Stimulated activated CD8-positive, alpha-beta memory T cell treated with anti-CD3 and anti-CD28 coated beads, Interleukin-2, amount 100 ng/mL, for 1 hour (primary cell): Measurements from ENCODE around the gene PLCZ1.
"Not testable (repeated sequence)": the region's sequence is repeated elsewhere in the genome, so short reads cannot be mapped to it uniquely, and the experiment has no call there.

Experiments used
- DNase-seq, 2 donors: peaks; one replicate each; pipeline ENCODE4 v3.0.0-alpha.2; 2020; ENCODE audit warnings: low read depth in 2 of 2

Gene PLCZ1

DNA sequence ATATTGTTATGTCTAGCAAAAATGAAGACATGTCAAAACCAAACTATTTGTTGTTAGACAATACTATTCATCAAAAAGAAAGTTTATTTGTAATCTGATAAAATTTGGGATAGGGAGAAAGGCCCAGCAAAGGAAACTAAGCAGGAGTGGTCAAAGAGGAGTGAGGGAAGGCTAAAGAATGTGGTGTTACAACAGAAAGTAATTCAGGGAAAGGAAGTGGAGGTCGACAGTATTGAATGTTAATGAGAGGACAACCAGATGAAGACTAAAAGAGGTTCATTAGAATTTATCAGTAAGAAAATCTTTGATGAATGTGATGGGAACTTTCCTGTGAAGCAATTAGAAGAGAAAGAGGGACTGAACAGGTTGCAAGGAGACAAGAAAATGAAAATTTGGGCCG is 33.9 kb downstream of the PLCZ1 start:
- DNase-seq: no peak

DNA sequence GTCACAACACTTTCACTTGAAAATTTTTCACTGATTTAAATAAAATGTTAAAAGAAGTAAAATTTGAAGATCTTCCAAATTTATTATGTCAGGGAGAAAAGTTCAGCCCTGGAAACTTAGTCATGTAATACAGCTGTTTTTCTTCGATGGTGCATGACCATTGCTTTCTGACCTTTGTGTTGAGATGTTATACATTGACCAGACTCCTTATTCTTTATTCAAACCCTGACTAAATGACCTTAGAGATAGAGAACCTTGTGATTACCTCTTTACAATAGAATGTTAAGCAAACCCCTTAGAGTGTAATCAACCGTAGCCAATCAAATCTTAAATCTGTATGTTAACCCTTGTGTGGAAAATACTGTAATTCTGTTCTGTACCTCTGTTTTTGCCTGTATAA is 34.5 kb downstream of the PLCZ1 start:
- DNase-seq: no peak

DNA sequence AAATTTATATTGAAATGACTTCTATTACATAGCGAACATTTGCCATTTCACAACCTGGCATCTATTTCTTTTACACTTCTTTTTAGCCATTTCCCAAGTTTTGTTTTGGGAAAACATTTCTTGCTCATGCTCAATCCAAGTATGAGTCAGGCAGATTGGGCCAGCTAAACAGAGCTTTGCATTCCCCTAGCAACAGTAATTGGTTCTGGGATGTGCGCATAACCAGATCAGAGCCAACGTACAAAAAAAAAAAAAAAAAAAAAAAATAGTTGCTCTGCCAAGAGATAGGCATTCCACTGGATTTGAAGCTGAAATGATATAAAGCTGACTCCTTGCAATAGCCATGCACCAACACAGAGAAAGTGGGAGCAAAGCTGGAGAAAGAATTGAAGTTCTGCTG is 37.5 kb downstream of the PLCZ1 start:
- no peak for DNase-seq

DNA sequence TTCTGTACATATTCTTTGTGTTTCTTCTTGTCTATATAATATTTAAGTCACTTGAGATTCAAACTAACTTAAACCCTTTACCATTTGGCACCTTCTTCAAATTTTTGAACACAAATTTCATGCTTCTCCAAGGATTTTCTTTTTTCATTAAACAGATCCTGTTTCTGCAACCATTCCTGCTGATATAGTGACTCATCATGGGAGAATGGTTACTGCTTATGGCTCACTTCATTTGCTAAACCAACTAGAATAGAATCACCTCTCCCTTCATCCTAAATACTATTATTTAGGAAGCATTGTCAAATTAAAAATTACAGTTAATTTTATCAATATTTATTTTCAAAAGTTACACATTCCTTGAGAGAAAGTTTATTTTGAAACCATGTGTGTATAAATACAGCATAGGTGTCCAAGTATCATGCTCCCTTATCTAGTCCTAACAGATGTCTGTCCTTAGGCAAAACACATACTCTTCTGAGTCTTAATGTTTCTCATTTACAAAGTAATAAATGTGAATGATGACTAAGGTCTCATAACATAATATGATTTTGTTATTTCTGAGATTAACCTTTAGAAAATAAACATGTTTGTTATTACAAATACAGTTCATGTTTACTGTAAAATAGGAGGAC is 40.7 kb downstream of the PLCZ1 start:
- DNase-seq: no peak

DNA sequence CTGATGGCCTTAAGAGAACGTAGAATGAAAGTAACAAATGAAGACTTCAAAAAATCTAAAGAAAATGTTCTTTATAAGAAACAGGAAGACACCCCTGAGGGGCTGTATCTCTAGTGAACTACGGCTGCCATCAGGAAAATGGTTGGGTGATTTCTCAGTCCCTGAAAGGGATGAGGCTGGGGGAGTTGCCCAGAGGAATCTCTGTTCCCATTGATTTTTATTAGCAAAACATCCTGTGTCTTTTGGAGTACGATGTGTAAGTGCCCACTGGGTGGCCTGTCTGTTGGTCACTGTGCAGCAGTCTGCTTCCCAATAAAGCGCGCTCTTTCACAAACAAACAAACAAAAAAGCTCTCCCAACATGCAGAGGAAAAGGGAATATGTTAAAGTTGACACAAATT is 43.8 kb downstream of the PLCZ1 start:
- not testable (repeated sequence) for DNase-seq

DNA sequence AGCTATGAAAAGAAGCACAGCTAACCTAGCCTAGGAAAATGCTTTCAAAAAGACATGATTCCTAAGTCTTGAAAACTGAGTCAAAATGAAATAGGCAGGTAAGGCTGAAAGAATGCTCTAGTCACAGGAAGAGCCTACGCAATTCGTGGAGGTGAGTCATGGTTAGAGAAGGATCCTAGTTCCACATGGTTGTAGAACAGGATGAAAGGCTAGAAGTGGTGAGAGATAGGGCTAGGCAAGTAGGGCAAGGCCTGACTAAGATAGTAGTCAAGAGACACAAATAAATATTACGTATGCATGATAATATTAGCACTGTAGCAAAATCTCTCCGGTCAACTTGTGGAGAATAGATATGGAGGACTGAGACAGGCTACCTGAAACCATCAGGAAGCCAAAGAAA is 47.2 kb downstream of the PLCZ1 start:
- no peak for DNase-seq

DNA sequence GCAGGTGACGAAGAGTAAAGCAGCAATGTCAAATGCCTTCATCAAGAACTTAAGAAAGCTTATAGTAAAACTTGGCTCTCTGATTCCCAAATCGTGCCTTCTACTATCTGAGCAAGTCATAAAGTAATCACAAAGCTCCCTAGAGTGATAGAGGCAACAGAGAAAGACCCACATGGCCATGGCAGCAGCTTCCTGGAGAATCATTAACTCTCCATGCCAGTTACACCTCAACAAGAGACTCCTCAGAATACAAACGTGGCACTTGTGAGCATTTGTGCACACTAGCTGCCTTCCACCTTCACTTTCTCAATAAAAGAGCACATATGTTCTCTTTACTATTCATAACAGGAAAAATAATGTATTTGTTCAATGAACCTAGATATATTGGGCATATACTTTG is 48.0 kb downstream of the PLCZ1 start:
- DNase-seq: no peak

DNA sequence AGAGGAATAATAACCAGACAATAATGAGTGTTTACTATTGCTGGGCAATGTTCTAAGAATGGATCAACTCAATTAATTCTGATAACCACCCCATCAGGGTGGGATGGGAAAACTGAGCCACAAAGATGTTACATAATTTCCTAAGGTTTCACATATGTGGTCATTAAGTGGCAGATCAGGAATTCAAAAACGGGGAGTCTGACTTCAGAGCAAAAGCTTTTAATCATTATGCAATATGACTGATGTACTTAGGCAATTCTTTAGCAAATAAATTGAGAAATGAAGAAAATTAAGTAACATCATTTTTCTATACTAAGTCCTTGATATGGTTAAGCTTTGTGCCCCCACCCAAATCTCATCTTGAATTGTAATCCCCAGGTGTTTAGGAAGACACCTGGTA is 53.4 kb downstream of the PLCZ1 start:
- no peak for DNase-seq

DNA sequence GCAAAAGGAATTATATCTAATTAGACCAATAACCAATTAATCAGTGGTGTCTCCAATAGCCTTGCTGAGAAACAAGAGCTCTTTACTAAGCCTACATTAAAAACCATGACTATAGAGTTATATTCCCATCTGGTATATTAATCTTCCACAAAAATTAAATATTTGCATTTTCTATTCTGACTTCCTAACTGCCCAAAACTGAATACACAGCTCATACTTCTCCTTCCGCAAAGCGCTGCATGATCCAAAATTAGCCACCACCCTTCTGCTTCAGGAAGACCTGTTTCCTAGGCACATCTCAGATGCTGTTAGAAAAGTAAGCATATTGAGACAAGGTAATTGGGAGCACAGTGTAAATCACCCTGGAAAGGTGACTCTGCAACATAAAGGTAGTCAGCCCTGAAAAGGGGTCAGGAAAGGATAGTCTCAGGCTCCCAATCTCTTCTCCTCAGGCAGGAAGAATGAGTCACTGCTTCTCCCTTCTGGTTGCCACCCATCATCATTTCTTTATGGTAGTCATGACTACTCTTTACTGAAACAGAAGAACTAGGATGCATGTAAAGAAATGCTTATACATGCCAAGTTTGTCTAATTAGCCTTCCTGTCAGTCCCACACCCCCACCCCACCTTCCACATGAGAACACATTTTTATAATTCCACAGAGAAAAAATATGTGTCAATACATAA is 54.3 kb downstream of the PLCZ1 start:
- no peak for DNase-seq

DNA sequence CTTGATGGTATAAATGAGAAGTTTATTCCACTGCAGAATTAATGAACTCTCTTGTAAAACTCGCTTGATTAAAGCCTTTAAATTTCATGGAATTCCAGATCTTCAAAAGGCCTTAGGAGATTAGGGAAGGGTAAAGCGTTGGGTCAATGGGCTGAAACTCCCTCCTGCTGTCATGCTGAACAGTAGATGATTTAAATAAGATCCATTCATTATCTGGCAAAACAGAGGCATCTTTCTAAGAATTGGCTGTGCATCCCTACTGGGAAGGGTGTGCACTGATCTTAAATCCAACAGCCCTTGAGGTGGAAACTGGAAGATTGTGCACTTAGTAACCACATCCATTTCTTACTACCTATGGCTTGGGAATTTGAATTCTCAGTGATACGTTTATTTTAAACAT is 56.0 kb downstream of the PLCZ1 start:
- no peak for DNase-seq

DNA sequence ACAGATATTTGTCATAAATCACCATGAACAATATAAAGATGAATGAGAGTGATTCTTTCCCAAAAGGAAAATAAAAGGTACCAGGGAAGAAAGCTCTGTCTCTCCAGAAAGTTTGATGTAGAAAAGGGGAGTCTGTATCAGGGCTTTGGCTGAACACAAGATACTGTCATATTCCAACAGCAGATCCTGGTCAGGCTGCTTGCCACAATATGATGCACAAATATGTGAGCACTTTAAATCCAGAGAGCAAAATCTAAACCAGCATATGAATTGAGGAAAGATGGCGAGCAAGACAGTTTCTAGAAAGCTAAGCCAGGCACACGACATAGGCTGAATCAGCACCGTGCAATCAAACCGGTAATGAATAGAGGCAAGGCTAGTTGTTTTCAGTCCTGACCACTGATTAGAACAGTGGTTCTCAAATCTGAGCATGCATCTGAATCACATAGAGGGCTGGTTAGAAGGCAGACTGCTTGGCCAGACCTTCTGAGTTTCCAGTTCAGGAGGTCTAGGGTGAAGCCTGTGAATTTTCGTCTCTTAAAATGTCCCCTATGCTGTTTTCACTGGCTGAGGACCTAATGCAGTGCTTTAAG is 60.7 kb downstream of the PLCZ1 start:
- no peak for DNase-seq

DNA sequence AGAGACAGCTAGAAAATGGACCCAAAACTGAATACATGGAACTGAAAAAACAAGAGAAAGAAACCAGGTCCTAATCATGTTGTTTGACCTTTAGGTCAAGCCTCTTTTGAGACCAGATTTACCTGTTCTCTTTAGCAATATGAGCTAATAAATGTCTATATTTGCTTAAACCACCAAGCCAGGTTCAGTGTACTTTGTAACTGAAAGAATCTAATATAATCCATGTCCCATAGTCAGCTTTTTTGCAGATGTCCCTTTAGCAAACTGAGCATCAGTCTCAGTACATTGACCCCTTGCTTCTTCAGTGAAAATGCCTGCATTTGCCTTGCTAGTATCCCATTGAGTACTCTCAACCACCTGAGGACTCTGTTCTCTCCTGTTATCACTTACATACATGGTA is 61.7 kb downstream of the PLCZ1 start:
- no peak for DNase-seq

DNA sequence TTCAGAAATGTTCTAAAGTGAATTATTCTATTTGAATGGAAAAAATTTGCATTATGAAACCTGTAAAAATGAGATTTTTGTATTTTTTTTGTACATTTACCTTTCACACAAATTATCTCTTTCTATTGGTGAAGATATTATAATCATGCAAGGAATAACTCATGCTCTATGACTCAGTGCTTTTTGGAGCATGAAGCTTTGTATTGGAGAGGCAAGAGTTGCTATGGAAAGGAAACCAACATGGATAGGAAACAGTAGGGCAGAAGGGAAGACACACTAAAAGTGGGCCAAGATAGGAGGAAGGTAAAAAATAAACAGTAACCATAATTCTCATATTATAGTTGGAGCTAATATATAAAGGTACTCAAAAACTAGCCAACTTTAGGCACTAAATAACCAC is 79.0 kb downstream of the PLCZ1 start:
- DNase-seq: no peak

DNA sequence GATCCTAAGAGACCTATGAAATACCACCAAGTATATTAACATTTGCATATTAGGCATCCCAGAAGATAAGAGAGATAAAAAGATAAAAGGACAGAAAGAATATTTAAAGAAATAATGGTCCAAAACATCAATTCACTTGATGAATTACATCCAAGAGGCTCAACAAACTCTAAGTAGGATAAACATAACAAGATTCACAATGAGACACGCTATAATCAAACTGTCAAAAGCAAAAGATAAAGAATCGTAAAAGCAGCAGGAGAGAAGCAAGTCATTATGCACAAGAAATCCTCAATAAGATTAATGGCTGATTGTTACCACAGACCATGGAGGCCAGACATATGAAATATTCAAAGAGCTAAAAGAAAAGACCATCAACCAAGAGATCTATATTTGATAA is 79.6 kb downstream of the PLCZ1 start:
- DNase-seq: no peak

DNA sequence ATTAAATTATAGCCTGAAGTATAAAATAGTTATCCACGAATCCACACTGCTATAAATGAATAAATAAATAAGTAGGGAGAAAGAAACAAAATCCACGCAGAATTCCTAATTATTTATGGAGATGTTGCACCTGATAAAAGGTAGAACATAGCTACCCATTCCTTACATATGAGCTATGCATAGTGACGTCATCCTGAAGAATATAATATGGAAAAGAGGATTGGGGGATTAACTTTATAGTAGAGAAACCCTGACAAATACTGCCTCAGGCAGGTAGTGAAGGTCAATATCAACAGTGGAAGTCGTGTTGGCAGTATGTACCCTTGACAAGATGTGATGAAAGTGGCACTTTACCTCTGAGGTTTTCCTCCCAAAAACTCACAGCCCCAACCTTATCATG is 82.5 kb downstream of the PLCZ1 start:
- DNase-seq: no peak

DNA sequence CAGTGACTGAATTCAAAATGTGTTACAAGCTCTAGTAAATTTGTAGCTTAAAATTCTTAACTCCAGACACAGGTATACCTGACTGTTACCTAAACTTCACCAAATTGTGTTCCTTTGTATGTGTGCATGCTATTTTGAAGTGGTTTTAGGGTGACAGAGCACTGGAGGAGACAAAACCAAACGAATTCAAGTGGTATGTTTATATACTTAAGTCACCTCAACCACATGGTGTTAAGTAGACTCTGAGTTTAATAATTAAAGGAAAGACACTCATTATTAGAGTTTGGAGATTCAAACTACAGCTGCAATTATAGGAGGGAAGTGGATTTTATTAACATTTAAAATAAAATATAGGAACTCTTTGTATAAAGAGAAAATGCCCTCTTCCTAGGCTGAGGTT is 84.3 kb downstream of the PLCZ1 start:
- no peak for DNase-seq

DNA sequence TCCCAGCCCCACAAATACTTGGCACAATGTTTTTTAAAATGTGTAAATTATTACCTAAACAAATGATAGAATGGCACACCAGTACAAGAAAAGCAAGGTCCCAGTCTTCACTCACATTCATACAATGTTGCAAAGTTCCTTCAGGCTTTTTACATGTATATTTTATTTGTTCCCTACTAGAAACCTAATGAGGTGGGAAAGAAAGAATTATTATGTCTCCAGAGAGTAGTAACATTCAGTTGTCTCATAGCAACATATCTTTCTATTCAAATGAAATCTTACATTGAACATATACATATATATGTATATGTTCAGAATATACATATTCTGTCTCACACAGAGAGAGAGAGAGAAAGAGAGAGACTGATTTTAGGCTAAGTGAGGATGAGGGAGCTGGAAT is 85.2 kb downstream of the PLCZ1 start:
- DNase-seq: no peak

DNA sequence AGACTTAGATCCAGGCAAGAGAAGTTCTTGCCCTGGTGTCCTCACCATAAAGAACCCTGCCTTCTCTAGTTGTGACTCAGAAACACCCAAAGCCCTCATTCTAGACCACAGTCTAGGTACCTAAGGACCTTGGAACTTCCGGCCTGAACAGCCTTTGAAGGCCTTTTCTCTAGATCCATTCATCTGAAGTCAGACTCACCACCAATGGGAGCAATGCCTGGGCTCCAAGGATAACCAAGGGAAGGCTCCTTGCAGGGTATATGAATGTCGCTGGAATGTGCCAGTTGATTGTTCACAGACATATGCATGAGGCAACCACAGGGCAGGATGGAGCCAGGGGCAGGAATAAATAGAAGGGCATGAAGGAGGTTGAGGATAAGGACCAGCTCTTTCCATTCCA is 86.3 kb downstream of the PLCZ1 start:
- no peak for DNase-seq

DNA sequence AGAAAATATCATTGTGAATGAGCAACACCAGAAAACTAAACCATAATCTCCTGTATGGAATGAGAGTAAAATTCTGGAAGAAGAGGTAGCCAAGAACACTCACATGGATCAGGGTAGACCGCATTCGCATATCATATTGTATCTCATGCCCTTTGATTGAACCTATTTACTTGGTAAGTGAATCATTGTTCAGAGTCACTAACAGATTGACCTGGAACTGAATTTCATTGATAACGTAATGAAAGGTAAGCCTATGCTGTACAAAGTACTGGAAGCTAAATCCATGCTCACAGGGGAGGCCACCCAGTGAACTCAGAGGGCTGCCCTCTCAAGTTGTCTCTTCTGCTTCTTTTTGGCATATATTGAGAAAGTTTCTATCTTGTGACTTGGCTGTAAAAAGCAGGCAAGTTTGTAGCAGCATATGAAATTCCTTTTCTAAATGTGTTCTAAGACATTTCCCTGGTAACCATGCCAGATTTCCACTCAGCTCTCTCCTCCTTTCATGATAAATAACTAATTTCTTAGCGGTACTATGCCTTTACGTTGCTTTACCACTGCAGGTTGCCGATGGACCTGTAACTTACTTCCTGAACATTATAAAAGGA is 91.4 kb downstream of the PLCZ1 start:
- DNase-seq: no peak

DNA sequence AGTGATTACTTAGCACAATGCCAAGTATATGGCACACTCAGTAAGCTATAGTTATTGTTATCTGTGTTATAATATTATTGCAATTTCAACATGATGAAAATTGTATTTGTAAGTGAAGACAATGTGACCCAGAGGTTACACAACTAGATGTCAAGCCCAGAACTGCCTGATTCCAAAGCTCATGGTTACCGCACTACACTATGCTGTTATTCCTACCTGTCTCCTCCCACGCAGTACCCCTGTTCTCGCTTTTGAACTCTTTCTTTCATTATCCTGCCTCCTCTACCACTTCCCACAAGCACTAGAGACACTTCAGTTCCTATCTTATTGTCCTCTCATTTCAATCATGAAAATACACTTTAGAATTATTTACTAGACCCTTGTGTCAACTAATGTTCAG is 93.2 kb downstream of the PLCZ1 start:
- no peak for DNase-seq

DNA sequence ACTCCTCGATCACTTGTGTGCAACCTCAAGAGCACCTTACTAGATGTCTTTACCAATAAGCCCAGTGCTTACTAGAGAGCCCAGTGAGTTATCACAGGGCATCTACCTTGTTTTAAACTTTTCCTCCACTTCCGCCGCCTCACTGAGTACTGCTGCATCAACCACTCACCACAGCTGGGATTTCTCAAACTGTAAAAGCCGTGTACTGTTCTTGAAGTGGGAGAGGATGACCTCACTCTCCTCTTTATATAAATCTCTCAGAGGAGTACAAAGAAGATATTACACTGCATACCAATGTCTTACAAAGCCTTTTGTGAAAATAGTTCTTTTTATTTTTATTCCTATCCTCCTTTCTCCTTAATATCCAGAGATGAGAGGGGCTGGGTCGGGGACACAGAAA is 94.1 kb downstream of the PLCZ1 start:
- no peak for DNase-seq

DNA sequence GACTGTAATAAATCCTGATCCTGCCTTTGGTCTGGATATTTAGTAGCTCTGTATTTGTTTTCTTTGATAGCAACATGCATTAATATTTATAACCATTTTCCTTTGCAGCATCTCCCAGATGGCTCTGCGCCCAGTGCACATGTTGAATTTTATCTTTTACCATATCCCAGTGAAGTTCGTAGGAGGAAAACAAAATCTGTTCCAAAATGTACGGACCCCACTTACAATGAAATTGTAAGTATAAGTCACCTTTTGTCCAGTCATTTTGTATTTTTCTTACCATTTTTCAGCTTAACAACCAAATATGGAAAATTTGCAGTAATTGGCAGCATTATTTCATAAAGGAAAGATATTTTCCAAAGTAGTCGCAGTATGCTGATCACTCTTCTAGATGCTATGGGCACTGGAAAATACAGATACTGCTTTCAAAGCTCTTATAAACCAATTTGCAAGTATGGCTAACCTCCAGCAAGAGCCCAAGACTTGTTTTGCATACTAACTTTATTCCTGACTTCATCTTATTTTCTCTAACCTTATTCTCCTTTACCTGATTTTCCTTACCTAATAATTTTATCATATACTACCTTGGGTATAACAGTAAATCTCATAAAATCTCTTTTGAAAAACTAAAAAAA is 97.4 kb downstream of the PLCZ1 start:
- DNase-seq: no peak

DNA sequence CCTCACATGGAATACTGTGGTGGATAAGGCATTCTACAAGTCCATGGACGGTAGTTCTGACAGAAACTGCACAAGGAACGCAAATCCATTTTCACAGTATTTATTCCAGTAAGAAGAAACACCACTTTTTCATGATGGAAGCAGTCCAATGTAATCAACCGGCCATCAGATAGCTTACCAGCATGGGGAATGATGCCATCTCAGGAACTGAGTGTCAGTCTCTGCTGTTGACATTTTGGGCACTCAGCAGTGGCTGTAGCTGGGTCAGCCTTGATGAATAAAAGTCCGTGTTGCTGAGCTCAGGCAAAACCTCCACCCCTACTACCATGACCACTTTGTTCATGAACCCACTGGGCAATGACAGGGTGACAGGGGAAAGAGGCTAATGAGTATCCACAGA is 103.4 kb downstream of the PLCZ1 start:
- DNase-seq: no peak
